Measurements from ENCODE around the gene SPR.

The SPR gene

GRCh38 chr2:72914589-72915319, 27.5 kb downstream of the SPR start:
- no peak overlapping the region for H3K9ac ChIP-seq (ENCODE audit: low read depth in 1 of 2, low read length in 2 of 2)
- no peak overlapping the region for H3K4me3 ChIP-seq (ENCODE audit: low read depth in 1 of 2, low read length in 2 of 2)
- H3K27ac ChIP-seq (ENCODE audit: low read depth, low read length): no peak overlapping the region
- H3K36me3 ChIP-seq (ENCODE audit: control insufficient read depth in 1 of 2, insufficient read depth in 2 of 2, low read length in 2 of 2): no peaks in the 10 kb centered on the region
- H3K27me3 ChIP-seq (ENCODE audit: control insufficient read depth in 1 of 2, insufficient read depth in 2 of 2, low read length in 2 of 2): peaks cover 81 to 85% of the 10 kb centered on the region in 2 donors
- H3K4me1 ChIP-seq (ENCODE audit: control insufficient read depth in 1 of 2, insufficient read depth in 2 of 2, low read length in 2 of 2): peaks cover 9 to 26% of the 10 kb centered on the region in 2 donors
- H3K9me3 ChIP-seq (ENCODE audit: control insufficient read depth in 1 of 2, low read length in 2 of 2): no peaks in the 10 kb centered on the region

GRCh38 chr2:72915320-72915906, 28.2 kb downstream of the SPR start:
- H3K4me3 ChIP-seq (ENCODE audit: low read depth in 1 of 2, low read length in 2 of 2): peak overlapping the region; percentile 70 to 74
- peaks cover 9 to 30% of the 10 kb centered on the region in 2 donors for H3K4me1 ChIP-seq (ENCODE audit: control insufficient read depth in 1 of 2, insufficient read depth in 2 of 2, low read length in 2 of 2)
- H3K9me3 ChIP-seq (ENCODE audit: control insufficient read depth in 1 of 2, low read length in 2 of 2): no peaks in the 10 kb centered on the region
- H3K27ac ChIP-seq (ENCODE audit: low read depth, low read length): no peak overlapping the region
- H3K9ac ChIP-seq (ENCODE audit: low read depth in 1 of 2, low read length in 2 of 2): no peak overlapping the region
- H3K36me3 ChIP-seq (ENCODE audit: control insufficient read depth in 1 of 2, insufficient read depth in 2 of 2, low read length in 2 of 2): no peaks in the 10 kb centered on the region
- H3K27me3 ChIP-seq (ENCODE audit: control insufficient read depth in 1 of 2, insufficient read depth in 2 of 2, low read length in 2 of 2): peaks cover 82 to 86% of the 10 kb centered on the region in 2 donors

- peaks cover 83 to 86% of the 10 kb centered on the region in 2 donors for H3K27me3 ChIP-seq (ENCODE audit: control insufficient read depth in 1 of 2, insufficient read depth in 2 of 2, low read length in 2 of 2)
- peaks cover 9 to 31% of the 10 kb centered on the region in 2 donors for H3K4me1 ChIP-seq (ENCODE audit: control insufficient read depth in 1 of 2, insufficient read depth in 2 of 2, low read length in 2 of 2)
- H3K4me3 ChIP-seq (ENCODE audit: low read depth in 1 of 2, low read length in 2 of 2): peak overlapping the region; percentile 70 to 74
- no peaks in the 10 kb centered on the region for H3K36me3 ChIP-seq (ENCODE audit: control insufficient read depth in 1 of 2, insufficient read depth in 2 of 2, low read length in 2 of 2)
- H3K9me3 ChIP-seq (ENCODE audit: control insufficient read depth in 1 of 2, low read length in 2 of 2): no peaks in the 10 kb centered on the region
- peak overlapping the region; percentile 37 to 47 for H3K9ac ChIP-seq (ENCODE audit: low read depth in 1 of 2, low read length in 2 of 2)
- H3K27ac ChIP-seq (ENCODE audit: low read depth, low read length): peak overlapping the region; percentile 30
Observed at GRCh38 chr2:72915907-72916742, 28.9 kb downstream of the SPR start.

GRCh38 chr2:72916743-72917137, 29.5 kb downstream of the SPR start:
- Histone ChIP-seq H3K36me3 (ENCODE audit: control insufficient read depth in 1 of 2, insufficient read depth in 2 of 2, low read length in 2 of 2) (no peaks in the 10 kb centered on the region), H3K27me3 (ENCODE audit: control insufficient read depth in 1 of 2, insufficient read depth in 2 of 2, low read length in 2 of 2) (peaks cover 84 to 86% of the 10 kb centered on the region in 2 donors), H3K4me3 (ENCODE audit: low read depth in 1 of 2, low read length in 2 of 2) (peak overlapping the region; percentile 70 to 74), H3K9me3 (ENCODE audit: control insufficient read depth in 1 of 2, low read length in 2 of 2) (no peaks in the 10 kb centered on the region), H3K4me1 (ENCODE audit: control insufficient read depth in 1 of 2, insufficient read depth in 2 of 2, low read length in 2 of 2) (peaks cover 9 to 31% of the 10 kb centered on the region in 2 donors), H3K9ac (ENCODE audit: low read depth in 1 of 2, low read length in 2 of 2) (peak overlapping the region; percentile 37 to 47), H3K27ac (ENCODE audit: low read depth, low read length) (peak overlapping the region; percentile 30)

GRCh38 chr2:72917138-72917876, 30.1 kb downstream of the SPR start, which contains the start of gene EMX1:
Gene EMX1, plus strand, starts transcription at chr2:72917519. Its CDS starts 334 bp downstream, at chr2:72917853.
- peaks cover 84 to 86% of the 10 kb centered on the region in 2 donors for H3K27me3 ChIP-seq (ENCODE audit: control insufficient read depth in 1 of 2, insufficient read depth in 2 of 2, low read length in 2 of 2)
- no peaks in the 10 kb centered on the region for H3K36me3 ChIP-seq (ENCODE audit: control insufficient read depth in 1 of 2, insufficient read depth in 2 of 2, low read length in 2 of 2)
- no peaks in the 10 kb centered on the region for H3K9me3 ChIP-seq (ENCODE audit: control insufficient read depth in 1 of 2, low read length in 2 of 2)
- peaks cover 9 to 31% of the 10 kb centered on the region in 2 donors for H3K4me1 ChIP-seq (ENCODE audit: control insufficient read depth in 1 of 2, insufficient read depth in 2 of 2, low read length in 2 of 2)
- peak within 1 kb of the TSS; percentile 70 to 74 for H3K4me3 ChIP-seq (ENCODE audit: low read depth in 1 of 2, low read length in 2 of 2)
- H3K9ac ChIP-seq (ENCODE audit: low read depth in 1 of 2, low read length in 2 of 2): peak within 1 kb of the TSS; percentile 37 to 47
- peak within 1 kb of the TSS; percentile 30 for H3K27ac ChIP-seq (ENCODE audit: low read depth, low read length)

- Histone ChIP-seq H3K4me3 (ENCODE audit: low read depth in 1 of 2, low read length in 2 of 2) (peak overlapping the region; percentile 20 to 32), H3K36me3 (ENCODE audit: control insufficient read depth in 1 of 2, insufficient read depth in 2 of 2, low read length in 2 of 2) (no peaks in the 10 kb centered on the region), H3K27ac (ENCODE audit: low read depth, low read length) (no peak overlapping the region), H3K9ac (ENCODE audit: low read depth in 1 of 2, low read length in 2 of 2) (no peak overlapping the region), H3K4me1 (ENCODE audit: control insufficient read depth in 1 of 2, insufficient read depth in 2 of 2, low read length in 2 of 2) (peaks cover 9 to 31% of the 10 kb centered on the region in 2 donors), H3K9me3 (ENCODE audit: control insufficient read depth in 1 of 2, low read length in 2 of 2) (no peaks in the 10 kb centered on the region), H3K27me3 (ENCODE audit: control insufficient read depth in 1 of 2, insufficient read depth in 2 of 2, low read length in 2 of 2) (peaks cover 85 to 88% of the 10 kb centered on the region in 2 donors)
Observed at GRCh38 chr2:72917877-72918553, 30.8 kb downstream of the SPR start.

GRCh38 chr2:72919414-72920317, 32.5 kb downstream of the SPR start:
- H3K9ac ChIP-seq (ENCODE audit: low read depth in 1 of 2, low read length in 2 of 2): no peak overlapping the region
- H3K36me3 ChIP-seq (ENCODE audit: control insufficient read depth in 1 of 2, insufficient read depth in 2 of 2, low read length in 2 of 2): no peaks in the 10 kb centered on the region
- peak overlapping the region in 1 of 2 donors; percentile 48 for H3K4me3 ChIP-seq (ENCODE audit: low read depth in 1 of 2, low read length in 2 of 2)
- H3K4me1 ChIP-seq (ENCODE audit: control insufficient read depth in 1 of 2, insufficient read depth in 2 of 2, low read length in 2 of 2): peaks cover 17 to 37% of the 10 kb centered on the region in 2 donors
- peaks cover 84 to 85% of the 10 kb centered on the region in 2 donors for H3K27me3 ChIP-seq (ENCODE audit: control insufficient read depth in 1 of 2, insufficient read depth in 2 of 2, low read length in 2 of 2)
- H3K9me3 ChIP-seq (ENCODE audit: control insufficient read depth in 1 of 2, low read length in 2 of 2): no peaks in the 10 kb centered on the region
- no peak overlapping the region for H3K27ac ChIP-seq (ENCODE audit: low read depth, low read length)

- Histone ChIP-seq H3K36me3 (ENCODE audit: control insufficient read depth in 1 of 2, insufficient read depth in 2 of 2, low read length in 2 of 2) (no peaks in the 10 kb centered on the region), H3K4me1 (ENCODE audit: control insufficient read depth in 1 of 2, insufficient read depth in 2 of 2, low read length in 2 of 2) (peaks cover 17 to 32% of the 10 kb centered on the region in 2 donors), H3K4me3 (ENCODE audit: low read depth in 1 of 2, low read length in 2 of 2) (peak overlapping the region; percentile 25 to 48), H3K9me3 (ENCODE audit: control insufficient read depth in 1 of 2, low read length in 2 of 2) (no peaks in the 10 kb centered on the region), H3K27me3 (ENCODE audit: control insufficient read depth in 1 of 2, insufficient read depth in 2 of 2, low read length in 2 of 2) (peaks cover 84 to 85% of the 10 kb centered on the region in 2 donors), H3K27ac (ENCODE audit: low read depth, low read length) (no peak overlapping the region), H3K9ac (ENCODE audit: low read depth in 1 of 2, low read length in 2 of 2) (no peak overlapping the region)
Observed at GRCh38 chr2:72920318-72921087, 33.3 kb downstream of the SPR start.
